ENCODE data around the gene BRI3. TPM values are rescaled to one million over a fixed set of nuclear protein-coding genes. Genes with fewer than 3 reads are reported as not detected.
"Not testable (repeated sequence)": the region's sequence is repeated elsewhere in the genome, so short reads cannot be mapped to it uniquely, and the experiment has no call there.

Gene BRI3
- total RNA-seq, 2 experiments from 2014 or later: 68.0 to 76.5 TPM

DNA sequence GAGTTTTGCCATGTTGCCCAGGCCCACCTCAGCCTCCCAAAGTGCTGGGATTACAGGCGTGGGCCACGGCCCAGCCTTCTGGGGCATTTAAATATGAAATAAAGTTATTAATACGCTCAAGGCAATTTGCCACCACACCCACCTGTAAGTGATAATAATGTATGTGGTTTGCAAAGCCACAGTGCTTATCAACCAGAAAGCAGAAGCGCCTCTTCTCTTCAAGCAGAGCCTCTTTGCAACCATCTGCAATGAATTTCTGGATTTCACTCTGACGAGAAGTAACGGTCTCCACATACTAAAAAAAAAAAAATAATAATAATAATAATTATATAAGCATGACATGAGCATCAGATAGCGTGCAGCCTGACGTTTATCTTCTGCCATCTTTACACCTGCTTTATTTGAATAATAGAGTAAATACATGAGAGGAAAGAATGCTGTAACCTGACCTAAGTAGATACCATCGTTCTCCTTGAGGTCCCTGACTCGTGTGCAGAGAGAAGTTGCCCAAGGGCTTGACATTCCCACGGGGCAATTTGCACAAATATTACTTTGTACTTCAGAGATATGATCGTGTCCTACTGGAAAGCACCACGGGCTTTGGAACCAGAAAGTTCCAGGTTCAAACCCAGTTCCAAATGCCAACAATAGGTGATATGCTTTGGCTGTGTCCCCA, 34.0 kb downstream of the BRI3 start:
- Mint-ChIP-seq H3K27me3 (no peaks in the 10 kb centered on the region), H3K4me1 (ENCODE audit: low read depth) (no peaks in the 10 kb centered on the region), H3K4me3 (no peak overlapping the region), H3K9me3 (no peaks in the 10 kb centered on the region), H3K27ac (no peak overlapping the region), H3K36me3 (ENCODE audit: low read depth) (peaks cover 3% of the 10 kb centered on the region)
- Histone ChIP-seq H3K36me3 (ENCODE audit: insufficient read depth, low read length) (no peaks in the 10 kb centered on the region), H3K9me3 (ENCODE audit: control insufficient read depth in 1 of 2, insufficient read depth in 1 of 2, low read length in 2 of 2) (peaks cover 0 to 4% of the 10 kb centered on the region in 2 experiments), H3K4me3 (ENCODE audit: low read length) (no peak overlapping the region), H3K4me1 (ENCODE audit: insufficient read depth, low read length) (no peaks in the 10 kb centered on the region), H3K27me3 (ENCODE audit: control insufficient read depth in 1 of 2, insufficient read depth in 2 of 2, low read length in 2 of 2) (no peaks in the 10 kb centered on the region), H3K27ac (ENCODE audit: low read depth in 1 of 2, low read length in 2 of 2) (no peak overlapping the region)
- no peak for ATAC-seq (ENCODE audit: poor library complexity)
- ChIA-PET CTCF (no interaction called here), POLR2A (no interaction called here)
- no peak for DNase-seq
- intact Hi-C loops (cut with DNase I, micrococcal nuclease): no loop called here
- TF ChIP-seq, protein P1, sequence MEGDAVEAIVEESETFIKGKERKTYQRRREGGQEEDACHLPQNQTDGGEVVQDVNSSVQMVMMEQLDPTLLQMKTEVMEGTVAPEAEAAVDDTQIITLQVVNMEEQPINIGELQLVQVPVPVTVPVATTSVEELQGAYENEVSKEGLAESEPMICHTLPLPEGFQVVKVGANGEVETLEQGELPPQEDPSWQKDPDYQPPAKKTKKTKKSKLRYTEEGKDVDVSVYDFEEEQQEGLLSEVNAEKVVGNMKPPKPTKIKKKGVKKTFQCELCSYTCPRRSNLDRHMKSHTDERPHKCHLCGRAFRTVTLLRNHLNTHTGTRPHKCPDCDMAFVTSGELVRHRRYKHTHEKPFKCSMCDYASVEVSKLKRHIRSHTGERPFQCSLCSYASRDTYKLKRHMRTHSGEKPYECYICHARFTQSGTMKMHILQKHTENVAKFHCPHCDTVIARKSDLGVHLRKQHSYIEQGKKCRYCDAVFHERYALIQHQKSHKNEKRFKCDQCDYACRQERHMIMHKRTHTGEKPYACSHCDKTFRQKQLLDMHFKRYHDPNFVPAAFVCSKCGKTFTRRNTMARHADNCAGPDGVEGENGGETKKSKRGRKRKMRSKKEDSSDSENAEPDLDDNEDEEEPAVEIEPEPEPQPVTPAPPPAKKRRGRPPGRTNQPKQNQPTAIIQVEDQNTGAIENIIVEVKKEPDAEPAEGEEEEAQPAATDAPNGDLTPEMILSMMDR (IDR thresholded peaks at IDR 0.05): no peak

DNA sequence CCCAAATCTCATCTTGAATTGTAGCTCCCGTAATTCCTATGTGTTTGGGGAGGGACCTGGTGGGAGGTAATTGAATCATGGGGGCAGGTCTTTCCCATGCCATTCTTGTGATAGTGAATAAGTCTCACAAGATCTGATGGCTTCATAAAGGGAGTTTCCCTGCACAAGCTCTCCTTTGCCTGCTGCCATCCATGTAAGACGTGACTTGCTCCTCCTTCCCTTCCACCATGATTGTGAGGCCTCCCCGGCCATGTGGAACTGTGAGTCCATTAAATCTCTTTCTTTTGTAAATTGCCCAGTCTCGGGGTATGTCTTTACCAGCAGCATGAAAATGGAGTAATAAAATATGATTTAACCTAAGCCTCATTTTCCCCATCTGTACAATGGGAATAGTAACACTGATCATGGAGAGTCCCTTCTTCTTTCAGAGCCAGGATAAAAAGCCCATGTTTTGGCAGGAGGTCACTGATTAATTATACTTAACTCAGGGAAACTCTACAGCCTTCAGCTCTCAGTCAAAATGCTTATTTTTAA, 34.6 kb downstream of the BRI3 start:
- H3K36me3 Mint-ChIP-seq (ENCODE audit: low read depth); H3K4me1 Mint-ChIP-seq (ENCODE audit: low read depth); H3K4me3 ChIP-seq (ENCODE audit: low read length); H3K27me3 ChIP-seq (ENCODE audit: control insufficient read depth in 1 of 2, insufficient read depth in 2 of 2, low read length in 2 of 2); H3K4me1 ChIP-seq (ENCODE audit: insufficient read depth, low read length); ATAC-seq (ENCODE audit: poor library complexity); POLR2A ChIA-PET; DNase-seq; H3K27me3 Mint-ChIP-seq; H3K9me3 ChIP-seq (ENCODE audit: control insufficient read depth in 1 of 2, insufficient read depth in 1 of 2, low read length in 2 of 2); H3K9me3 Mint-ChIP-seq; H3K36me3 ChIP-seq (ENCODE audit: insufficient read depth, low read length); H3K27ac ChIP-seq (ENCODE audit: low read depth in 1 of 2, low read length in 2 of 2); CTCF ChIA-PET; intact Hi-C loops (cut with DNase I, micrococcal nuclease); H3K27ac Mint-ChIP-seq; H3K4me3 Mint-ChIP-seq: not testable (repeated sequence)

DNA sequence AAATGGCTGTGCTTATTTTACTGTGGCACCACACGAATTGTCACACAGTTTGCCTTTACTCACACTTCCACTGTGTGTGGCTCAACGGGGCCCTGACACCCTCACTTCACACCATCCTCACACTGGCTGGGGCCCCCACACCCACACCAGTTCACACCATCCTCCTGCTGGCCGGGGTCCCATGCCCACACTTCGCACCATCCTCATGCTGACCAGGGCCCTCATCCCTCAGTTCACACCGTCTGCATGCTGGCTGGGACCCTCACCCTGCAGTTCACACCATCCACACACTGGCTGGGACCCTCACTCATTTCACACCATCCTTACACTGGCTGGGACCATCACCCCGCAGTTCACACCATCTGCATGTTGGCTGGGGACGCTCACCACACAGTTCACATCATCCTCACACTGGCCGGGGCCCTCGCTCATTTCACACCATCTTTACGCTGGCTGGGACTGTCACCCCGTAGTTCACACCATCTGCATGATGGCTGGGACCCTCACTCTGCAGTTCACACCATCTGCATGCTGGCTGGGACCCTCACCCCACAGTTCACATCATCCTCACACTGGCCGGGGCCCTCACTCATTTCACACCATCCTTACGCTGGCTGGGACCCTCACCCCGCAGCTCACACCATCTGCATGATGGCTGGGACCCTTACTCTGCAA, 36.0 kb downstream of the BRI3 start:
- H3K9me3 ChIP-seq (ENCODE audit: control insufficient read depth in 1 of 2, insufficient read depth in 1 of 2, low read length in 2 of 2): peaks cover 0 to 4% of the 10 kb centered on the region in 2 experiments
- ATAC-seq (ENCODE audit: poor library complexity) (no peak), DNase-seq (no peak)
- ChIA-PET CTCF (no interaction called here), POLR2A (no interaction called here)
- no peaks in the 10 kb centered on the region for H3K4me1 Mint-ChIP-seq (ENCODE audit: low read depth)
- no peaks in the 10 kb centered on the region for H3K9me3 Mint-ChIP-seq
- H3K36me3 Mint-ChIP-seq (ENCODE audit: low read depth): peaks cover 3% of the 10 kb centered on the region
- no peak overlapping the region for H3K4me3 Mint-ChIP-seq
- TF ChIP-seq, protein P1 (IDR thresholded peaks at IDR 0.05): no peak
- no peak overlapping the region for H3K27ac Mint-ChIP-seq
- intact Hi-C loops (cut with DNase I, micrococcal nuclease): no loop called here
- H3K27me3 Mint-ChIP-seq: peaks cover under 1% of the 10 kb centered on the region
- H3K4me3 ChIP-seq (ENCODE audit: low read length): no peak overlapping the region
- no peaks in the 10 kb centered on the region for H3K36me3 ChIP-seq (ENCODE audit: insufficient read depth, low read length)
- H3K27ac ChIP-seq (ENCODE audit: low read depth in 1 of 2, low read length in 2 of 2): no peak overlapping the region
- no peaks in the 10 kb centered on the region for H3K4me1 ChIP-seq (ENCODE audit: insufficient read depth, low read length)
- H3K27me3 ChIP-seq (ENCODE audit: control insufficient read depth in 1 of 2, insufficient read depth in 2 of 2, low read length in 2 of 2): peaks cover 0 to 4% of the 10 kb centered on the region in 2 experiments
